ENCODE data around the gene SLC13A1.
"Not testable (repeated sequence)": the region's sequence is repeated elsewhere in the genome, so short reads cannot be mapped to it uniquely, and the experiment has no call there.

SLC13A1 gene, protein sequence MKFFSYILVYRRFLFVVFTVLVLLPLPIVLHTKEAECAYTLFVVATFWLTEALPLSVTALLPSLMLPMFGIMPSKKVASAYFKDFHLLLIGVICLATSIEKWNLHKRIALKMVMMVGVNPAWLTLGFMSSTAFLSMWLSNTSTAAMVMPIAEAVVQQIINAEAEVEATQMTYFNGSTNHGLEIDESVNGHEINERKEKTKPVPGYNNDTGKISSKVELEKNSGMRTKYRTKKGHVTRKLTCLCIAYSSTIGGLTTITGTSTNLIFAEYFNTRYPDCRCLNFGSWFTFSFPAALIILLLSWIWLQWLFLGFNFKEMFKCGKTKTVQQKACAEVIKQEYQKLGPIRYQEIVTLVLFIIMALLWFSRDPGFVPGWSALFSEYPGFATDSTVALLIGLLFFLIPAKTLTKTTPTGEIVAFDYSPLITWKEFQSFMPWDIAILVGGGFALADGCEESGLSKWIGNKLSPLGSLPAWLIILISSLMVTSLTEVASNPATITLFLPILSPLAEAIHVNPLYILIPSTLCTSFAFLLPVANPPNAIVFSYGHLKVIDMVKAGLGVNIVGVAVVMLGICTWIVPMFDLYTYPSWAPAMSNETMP

DNA sequence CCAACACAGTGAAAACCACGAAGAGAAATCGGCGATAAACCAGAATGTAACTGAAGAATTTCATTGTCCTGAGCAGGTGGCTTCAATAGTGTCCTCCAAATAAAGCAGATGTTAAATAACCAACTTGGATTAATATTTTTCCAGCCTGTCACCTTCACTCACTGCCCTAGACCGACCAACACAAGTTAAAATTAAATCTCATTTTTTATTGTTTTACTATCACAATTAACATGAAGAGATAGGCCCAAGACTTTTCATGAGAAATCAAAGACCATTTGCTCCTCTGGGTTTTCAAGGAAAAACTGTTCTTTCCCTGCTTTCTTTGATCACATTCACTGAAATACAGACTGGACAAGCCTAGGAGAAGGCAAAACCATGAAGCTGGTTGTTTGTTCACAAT is at the start of gene SLC13A1:
TSS of gene SLC13A1 (minus strand) at position 87 of the 400 bp plus-strand sequence. CDS start at position 64, 23 bp downstream.
- no peak for DNase-seq (ENCODE audit: low spot score)

DNA sequence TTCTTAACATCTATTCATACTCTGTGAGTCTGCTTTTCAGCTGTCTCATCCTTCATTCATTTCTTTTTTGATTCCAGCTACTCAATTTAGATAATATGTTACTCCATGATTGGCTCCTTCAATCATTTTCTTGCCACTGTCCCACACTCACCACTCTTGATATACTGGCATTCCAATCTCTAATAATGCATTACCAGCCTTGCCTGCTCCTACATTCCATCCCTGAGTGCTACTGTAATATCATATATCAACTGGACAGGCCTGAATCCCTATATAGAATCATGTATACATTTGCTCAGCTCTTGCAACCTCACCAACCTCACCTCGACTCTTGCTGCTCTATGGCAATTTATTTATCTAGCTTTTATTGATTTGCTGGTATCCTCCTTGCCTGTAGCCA is 45.0 kb upstream of the SLC13A1 start:
- no peak for DNase-seq (ENCODE audit: low spot score)

DNA sequence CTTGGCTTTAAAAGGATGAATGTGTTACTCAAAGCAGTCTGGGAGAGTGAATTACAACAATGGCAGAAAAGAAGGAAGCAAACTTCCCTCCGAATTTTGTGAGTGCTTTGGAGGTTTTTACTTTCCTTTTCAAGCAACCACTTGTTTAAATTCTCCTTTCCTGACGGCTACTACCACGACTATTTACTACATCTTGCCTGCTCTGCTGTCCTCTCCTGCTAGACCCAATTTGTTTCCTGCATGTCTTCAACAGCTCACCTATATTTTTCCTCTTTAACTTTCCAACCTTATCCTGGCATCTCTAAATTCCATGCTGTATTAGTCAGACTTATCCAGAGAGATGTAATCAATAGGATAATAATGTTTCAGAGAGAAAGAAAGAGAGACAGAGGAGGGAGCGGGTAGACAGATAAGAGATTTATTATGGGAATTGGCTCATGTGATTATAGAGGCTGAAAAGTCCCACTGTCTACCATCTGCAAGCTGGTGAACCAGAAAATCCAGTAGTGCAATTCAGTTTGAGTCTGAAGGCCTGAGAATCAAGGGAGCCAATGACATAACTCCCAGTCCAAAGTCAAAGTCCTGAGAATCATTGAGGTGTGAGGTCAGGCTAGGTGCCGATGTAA is 42.8 kb upstream of the SLC13A1 start:
- no peak for DNase-seq (ENCODE audit: low spot score)

DNA sequence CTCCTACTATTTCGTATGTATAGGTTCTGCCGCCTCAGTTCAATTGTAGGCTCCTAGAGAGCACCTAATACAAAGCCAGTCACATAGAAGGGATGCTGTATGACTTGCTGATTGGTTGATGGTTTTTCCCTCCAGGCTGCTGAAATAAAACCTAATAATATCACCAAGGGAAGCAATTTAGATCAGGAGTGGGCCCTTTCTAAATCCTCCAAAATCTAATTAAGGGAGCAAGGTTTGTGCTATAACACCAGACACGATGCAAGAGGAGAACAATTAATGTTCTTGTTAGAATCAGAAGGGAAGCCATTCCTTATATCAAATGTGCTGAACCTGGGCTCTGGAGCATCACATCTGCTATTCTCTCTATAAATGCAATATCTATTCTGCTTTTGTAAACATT is 42.0 kb upstream of the SLC13A1 start:
- DNase-seq (ENCODE audit: low spot score): no peak

DNA sequence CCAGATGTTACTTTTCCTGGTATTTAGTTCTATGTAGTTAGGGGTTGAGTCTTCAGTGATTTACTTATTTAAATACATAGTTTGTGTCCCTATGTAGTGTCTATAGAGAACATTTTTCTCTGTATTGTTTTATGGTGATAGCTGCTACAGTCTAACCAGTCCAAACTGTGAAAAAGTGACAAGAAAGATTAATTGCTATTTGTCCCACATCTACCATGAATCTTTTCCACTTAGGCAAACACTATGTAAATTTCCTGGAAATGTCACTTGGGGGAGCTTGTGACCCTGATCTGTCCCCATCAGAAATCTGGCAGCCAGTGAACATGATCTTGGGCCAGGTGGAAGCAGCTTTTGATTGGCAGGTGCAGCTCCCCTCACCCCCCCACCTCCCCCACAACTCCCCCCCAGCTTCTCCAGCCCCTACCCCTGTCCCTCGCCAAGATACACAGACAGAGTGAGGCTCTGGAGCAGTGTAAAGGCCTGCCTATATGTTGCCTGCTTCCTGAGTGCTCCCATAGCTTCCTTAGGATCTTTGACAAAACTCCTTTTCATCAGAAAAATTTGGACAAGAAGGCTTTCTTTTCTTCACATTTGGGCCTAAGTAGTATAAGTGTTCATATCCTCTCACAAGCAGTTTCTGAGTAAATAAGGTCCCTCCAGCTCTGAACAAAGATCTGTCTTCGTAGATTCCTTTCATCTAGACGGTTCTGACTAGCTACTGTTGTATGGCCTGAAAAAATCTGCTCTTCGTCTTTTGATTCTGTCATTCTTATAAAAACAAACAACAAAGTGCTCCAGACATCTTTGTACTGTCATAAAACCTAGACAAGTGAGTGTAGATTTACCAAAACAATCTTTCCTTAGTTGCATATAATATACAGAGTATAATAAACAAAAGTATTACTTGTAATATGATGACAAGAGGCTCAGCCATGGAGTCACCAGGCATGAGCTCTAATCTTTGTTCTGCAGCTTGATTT is 31.5 kb upstream of the SLC13A1 start:
- no peak for DNase-seq (ENCODE audit: low spot score)

DNA sequence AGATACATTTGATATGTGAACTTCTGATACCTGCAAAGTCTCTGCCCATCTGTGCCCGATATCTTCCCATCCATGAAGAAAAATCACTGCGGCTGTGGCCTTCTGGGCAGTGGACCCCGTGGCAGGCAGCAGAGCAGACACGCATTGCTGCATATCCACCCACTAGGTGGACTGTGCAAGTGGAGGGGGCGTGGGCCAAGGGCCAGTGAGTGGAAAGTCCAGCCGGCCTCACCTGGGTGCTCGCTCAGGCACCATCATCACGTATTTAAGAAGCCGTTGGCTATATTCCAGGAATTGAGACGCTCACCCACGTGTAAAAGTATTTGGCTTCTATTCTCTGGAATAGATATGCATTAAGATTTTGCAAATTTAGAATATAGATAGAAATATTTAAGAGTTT is 30.8 kb upstream of the SLC13A1 start:
- DNase-seq (ENCODE audit: low spot score): no peak

DNA sequence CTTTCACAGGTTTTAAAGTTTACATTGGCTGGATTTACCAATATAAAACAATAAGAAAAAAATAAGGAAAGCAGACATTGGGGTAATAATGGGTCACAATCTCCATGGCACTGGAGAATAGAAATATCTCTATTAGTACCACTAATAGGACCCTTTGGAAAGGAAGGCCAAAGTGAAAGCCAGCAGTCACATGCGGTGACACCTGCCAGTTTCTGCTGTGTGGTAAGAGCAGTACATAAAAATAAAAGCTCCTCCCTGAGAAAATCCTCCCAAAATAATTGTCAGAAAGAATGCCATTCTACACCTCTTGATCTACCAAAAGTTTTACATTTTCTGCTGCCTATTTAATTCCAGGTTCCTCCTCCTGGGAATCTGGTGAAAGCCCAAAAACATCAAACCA is 30.4 kb upstream of the SLC13A1 start:
- no peak for DNase-seq (ENCODE audit: low spot score)

DNA sequence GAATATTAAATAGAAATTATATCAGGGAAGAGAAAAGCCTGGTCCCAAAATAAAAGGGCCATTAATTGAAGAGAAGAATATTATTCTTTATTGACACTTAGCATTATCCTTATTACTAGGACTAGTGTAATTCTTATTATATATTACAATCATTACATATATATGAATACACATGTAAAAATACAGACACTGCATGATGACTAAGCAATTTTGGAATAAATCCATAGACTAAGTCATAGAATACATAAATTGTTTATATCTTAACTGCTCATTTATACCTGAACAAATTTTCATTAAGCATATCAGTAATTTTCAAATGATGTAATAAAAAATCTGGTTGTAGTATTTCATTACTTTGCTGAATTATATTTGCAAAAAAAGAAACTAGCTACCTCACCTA is 29.7 kb upstream of the SLC13A1 start:
- DNase-seq (ENCODE audit: low spot score): no peak

DNA sequence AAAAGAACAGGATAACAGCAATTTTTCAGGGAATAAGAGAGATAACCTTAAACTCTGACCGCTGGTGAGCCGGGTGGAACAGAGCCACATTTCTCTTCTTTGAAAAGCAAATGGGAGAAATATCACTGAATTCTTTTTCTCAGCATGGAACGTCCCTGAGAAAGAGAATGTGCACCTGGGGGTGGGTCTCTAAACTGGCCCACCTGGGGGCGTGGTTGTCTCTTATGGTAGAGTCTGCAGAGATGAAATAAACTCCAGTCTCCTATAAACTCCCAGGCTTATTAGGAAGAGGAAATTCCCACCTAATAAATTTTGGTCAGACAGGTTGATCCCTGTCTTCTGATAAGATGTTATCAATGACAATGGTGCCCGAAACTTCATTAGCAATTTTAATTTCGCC is 27.9 kb upstream of the SLC13A1 start:
- not testable (repeated sequence) for DNase-seq (ENCODE audit: low spot score)

DNA sequence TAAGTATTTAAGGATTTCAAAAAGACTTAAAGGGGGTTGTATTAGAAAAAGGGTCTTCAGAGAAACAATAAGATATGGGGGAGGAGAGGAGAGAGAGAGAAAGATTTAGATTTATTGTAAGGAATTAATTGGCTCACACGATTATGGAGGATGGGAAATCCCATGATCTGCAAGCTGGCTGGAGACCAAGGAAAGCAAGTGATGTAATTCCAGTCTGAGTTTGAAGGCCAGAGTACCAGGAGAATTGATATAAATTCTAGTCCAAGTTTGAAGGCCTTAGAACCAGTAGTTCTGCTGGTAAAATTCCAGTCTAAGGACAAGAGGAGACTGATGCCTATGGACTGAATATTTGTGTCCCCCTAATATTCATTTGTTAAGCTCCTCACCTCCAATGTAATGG is 20.6 kb upstream of the SLC13A1 start:
- DNase-seq (ENCODE audit: low spot score): no peak

DNA sequence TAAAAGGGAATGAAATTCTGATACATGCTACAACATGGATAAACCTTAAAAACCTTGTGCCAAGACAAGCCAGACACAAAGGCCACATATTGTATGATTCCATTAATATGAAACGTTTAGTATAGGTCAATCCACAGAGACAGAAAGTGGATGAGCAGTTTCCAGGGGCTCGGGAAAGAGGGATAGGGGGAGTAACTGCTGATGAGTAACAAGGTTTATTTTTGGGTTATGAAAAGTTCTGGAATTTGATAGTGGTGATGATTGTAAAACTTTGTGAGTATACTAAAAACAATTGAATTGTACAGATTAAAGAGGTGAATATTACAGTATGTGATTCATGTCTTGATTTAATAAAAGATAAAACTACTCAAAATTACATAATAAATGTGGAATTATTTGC is 19.1 kb upstream of the SLC13A1 start:
- DNase-seq (ENCODE audit: low spot score): no peak

DNA sequence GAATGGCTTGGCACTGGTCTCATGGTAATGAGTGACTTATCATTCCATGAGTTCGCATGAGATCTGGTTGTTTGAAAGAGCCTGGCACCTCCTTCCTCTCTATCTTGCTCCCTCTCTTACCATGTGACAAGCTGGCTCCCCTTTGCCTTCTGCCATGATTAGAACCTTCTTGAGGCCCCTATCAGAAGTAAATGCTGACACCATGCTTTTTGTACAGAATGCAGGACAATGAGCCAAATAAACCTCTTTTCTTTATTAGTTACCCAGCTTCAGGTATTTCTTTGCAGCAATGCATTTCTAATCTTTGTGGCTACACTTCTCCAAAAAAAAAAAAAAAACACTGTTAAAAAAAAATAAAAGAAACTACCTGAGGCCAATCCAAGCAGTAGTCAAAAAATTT is 17.1 kb upstream of the SLC13A1 start:
- DNase-seq (ENCODE audit: low spot score): no peak

DNA sequence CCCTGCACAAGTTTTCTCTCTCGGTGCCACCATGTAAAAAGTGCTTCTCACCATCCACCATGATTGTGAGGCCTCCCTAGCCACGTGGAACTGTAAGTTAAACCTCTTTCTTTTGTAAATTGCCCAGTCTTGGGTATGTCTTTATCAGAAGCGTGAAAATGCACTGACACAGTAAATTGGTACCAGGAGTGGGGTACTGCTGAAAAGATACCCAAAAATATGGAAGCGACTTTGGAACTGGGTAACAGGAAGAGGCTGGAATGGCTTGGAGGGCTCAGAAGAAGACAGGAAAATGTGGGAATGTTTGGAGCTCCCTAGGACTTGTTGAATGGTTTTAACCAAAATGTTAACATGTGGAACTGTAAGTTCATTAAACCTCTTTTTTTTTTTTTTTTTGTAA is 15.6 kb upstream of the SLC13A1 start:
- no peak for DNase-seq (ENCODE audit: low spot score)

DNA sequence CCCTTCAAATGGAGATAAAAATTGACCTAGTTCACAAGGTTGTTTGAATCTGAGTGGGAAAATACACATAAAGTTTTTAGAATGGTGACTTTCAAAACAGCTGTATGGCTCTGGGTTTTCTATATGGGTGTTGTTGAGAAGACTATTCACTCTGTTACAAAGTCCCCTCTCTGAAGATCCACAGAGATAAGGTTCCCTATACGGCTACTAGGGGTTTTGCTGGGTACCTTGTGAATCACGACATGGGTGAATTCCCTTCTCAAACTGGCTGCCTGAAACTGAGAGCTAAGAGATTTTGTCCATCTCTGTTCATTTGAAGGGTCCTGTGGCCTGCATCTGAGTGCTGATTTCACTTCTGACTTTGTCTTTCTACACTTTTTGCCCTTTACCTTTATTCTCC is 11.8 kb upstream of the SLC13A1 start:
- no peak for DNase-seq (ENCODE audit: low spot score)

DNA sequence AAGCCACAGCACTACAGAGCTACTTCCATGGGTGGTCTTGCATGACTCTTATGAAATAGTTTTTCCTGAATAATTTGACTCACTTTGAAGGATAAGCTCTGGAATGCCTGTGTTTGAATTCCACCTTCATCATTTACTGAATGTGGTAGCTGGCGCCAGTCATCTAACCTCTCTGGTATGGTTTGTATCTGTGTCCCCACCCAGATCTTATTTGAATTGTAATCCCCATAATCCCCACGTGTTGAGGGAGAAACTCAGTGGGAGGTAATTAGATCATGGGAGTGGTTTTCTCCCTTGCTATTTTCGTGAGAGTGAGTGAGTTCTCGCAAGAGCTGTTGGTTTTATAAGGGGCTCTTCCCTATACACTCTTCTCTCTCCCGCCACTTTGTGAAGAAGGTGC is 11.2 kb upstream of the SLC13A1 start:
- no peak for DNase-seq (ENCODE audit: low spot score)

DNA sequence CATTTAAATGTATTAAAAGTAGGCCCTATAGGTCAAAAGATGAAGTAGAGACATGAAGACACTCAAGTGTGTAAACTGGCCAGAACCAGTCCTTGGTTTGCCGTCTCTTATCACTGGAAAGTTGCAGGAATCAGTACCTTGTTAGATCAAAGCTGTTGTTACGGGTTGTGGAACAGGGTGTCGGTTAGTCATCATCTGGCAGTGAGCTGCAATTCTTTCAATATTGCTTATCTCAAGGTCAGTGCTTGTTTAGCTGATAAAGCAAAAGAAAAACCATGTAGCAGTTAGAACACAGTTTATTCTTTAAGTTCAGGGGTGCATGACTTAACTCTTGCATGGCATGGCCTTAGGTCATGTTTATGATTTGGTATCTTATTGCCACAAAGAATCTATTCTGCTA is 10.0 kb upstream of the SLC13A1 start:
- no peak for DNase-seq (ENCODE audit: low spot score)

DNA sequence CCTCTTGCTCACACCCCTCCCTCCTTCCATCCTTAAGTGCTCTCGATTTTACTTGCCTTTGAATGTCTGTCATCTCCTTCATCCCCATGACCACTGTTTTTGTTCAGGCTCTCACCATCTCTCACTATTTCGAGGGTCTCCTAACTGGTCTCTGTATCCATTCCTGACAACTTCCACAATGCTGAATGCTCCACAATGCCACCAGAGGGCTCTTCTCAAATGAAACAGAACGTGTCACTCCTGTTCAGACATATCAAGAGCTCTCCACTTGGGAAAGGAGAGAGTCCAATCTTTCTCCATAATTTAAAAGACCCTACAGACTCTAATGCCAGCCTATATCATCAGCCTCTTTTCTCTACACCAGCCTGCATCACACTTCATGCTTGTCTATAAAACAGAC is 9.0 kb upstream of the SLC13A1 start:
- no peak for DNase-seq (ENCODE audit: low spot score)

DNA sequence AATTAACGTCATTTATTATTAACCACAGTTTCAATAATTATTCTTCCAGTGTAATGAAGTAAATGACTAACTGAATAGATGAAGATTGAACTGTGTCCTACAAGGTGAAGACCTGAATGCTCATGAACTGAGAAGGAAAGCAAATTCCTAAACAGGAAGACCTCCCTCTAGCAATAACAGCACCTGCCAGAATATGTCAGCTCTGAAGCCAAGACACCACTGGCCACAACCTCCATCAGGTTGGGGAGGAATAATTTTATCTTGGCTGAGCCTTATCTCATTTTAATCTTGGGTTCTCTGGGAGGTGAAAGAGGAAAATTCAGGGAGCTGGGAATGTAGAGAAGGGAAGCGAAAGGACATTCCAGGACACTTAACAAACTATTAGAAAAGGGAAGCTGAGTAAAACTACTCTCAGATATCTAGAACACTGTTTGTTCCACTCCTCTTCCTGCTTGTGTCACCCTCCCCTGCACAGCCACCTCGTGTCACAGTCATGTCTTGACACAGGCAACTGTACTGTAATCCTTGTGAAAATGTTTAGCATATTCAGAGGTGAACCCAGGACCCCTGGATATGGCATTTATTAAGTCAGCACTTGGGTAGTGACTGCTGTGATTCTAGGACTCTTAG is 4.6 kb upstream of the SLC13A1 start:
- no peak for DNase-seq (ENCODE audit: low spot score)

DNA sequence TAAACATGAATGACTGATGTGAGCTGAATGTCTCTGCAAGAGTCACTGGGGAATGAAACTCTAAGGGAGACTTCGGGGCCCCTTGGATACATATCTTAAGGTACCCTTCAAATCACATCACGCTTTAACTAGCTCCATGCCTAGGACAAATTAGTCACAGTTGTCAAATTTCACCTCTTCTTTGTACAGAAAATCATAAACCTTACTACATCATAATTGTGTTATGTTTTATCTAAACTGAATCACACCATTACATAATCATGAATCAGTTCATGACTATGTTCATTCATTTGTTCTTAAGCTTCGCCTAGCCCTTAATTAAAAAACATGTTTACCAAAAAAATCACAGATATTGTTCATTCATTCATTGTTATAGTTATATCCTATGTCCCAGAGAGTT is 2.1 kb upstream of the SLC13A1 start:
- DNase-seq (ENCODE audit: low spot score): no peak

DNA sequence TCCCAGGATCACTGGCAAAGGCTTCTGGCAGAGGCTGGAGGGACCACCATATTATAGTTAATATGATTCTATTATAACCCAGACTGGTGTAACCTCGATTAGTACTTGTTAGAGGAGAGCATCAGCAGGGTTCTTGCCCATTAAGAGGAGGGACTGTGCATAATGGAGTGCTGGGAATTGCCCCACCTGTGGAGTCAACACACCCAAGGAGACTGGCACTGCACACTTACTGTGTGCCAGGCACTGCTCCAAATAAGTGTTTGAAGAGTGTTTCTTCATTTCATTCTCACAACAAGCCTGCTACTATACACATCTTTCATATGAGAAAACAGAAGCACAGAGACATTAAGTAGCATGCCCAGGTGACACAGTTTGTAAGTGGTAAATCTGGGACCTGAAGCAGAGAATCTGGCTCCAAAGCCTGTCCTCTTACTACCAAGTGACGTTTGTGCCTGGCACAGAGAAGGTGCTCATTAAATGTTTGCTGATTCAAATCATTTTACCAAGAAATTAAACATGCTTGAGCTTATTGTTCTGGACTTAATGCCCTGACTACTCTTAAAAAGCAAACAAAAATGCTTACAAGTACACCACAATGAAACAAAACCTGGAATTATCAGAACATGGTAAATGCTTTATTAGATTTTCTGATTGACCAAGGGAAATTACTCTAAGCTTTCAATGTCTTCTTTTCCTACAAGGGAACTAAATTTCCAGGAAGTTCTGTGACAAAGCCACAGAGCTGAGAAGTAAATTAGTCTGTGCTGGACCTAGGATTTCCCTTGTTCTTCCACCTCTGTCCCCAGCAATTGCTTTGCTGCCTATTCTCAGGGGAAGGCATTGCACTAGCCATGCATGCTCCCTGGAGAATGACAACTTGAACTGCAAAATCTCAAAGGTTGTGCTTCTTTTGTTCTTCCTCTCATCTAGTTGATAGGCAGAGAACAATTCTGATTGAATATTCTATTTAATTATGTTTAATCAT is 809 bp downstream of the SLC13A1 start:
- DNase-seq (ENCODE audit: low spot score): no peak

DNA sequence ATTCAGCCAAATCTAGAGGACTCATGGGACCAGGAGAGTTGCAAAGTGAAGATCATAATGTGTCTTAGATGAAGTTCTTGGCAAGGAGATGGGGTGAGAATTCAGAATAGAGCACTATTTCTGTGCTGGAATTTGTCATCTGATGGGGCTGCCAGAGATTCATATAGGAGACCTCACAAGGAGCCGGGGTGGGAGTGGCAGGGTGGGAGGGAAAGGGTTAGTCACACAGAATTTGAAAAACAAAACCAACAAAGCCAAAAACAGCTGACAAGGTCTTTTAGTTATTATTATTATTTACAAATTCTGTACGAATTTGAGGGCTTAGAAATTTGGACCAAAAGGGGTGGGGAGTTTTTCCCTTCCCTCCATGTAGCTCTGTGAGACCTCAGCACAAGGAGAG is 1.7 kb downstream of the SLC13A1 start:
- DNase-seq (ENCODE audit: low spot score): no peak
